HAP-1 (cell line): ENCODE results near the gene NAALADL2.
"Not testable (repeated sequence)": the region's sequence is repeated elsewhere in the genome, so short reads cannot be mapped to it uniquely, and the experiment has no call there.

Source experiments
- DNase-seq, 2 experiments: peaks; one replicate each; pipeline ENCODE4 v3.0.0-alpha.2; 2016 to 2020; ENCODE audit warnings: low spot score in 2 of 2
- H3K27me3 ChIP-seq: fragments of 250-450 bp; sonication (Bioruptor Pico); 2 replicates; pipeline ENCODE4 v1.5.1; 2020; ENCODE audit warnings: low read depth, mild to moderate bottlenecking, moderate library complexity
- H3K36me3 ChIP-seq: fragments of 250-450 bp; sonication (Bioruptor Pico); replicated peaks from 2 replicates; pipeline ENCODE4 v1.5.1; 2020; ENCODE audit warnings: mild to moderate bottlenecking
- H3K4me1 ChIP-seq: fragments of 250-450 bp; sonication (Bioruptor Pico); 2 replicates; pipeline ENCODE4 v1.5.1; 2020; ENCODE audit warnings: mild to moderate bottlenecking
- H3K4me3 ChIP-seq: fragments of 250-450 bp; sonication (Bioruptor Pico); 2 replicates; pipeline ENCODE4 v1.5.1; 2020; ENCODE audit warnings: mild to moderate bottlenecking, moderate library complexity
- H3K9me3 ChIP-seq: fragments of 250-450 bp; sonication (Bioruptor Pico); 2 replicates; pipeline ENCODE4 v1.5.1; 2020; ENCODE audit warnings: mild to moderate bottlenecking, moderate library complexity
- in situ Hi-C: fragments of 300-500 bp; cut with MboI; formaldehyde crosslinking; loops from 3 replicates; pipeline ENCODE4 v1.14.3; 2020; ENCODE audit warnings: low sequenced_read_pairs, inconsistent platforms, mixed read lengths

NAALADL2 gene

GRCh38 chr3:175485436-175485835, 626.3 kb downstream of the NAALADL2 start:
- Histone ChIP-seq H3K27me3 (no peaks in the 10 kb centered on the region), H3K36me3 (no peaks in the 10 kb centered on the region), H3K4me3 (no peak overlapping the region), H3K4me1 (peaks cover 7% of the 10 kb centered on the region; the same call in 1 of the 2 replicates), H3K9me3 (no peaks in the 10 kb centered on the region)
- in situ Hi-C loops: no loop called here
- DNase-seq: no peak

- Histone ChIP-seq H3K9me3 (no peaks in the 10 kb centered on the region), H3K4me1 (peaks cover 7% of the 10 kb centered on the region; the same call in 1 of the 2 replicates), H3K36me3 (no peaks in the 10 kb centered on the region), H3K4me3 (no peak overlapping the region), H3K27me3 (no peaks in the 10 kb centered on the region)
- in situ Hi-C loops: no loop called here
- no peak for DNase-seq
Observed at GRCh38 chr3:175486255-175486654, 627.1 kb downstream of the NAALADL2 start.

DNA sequence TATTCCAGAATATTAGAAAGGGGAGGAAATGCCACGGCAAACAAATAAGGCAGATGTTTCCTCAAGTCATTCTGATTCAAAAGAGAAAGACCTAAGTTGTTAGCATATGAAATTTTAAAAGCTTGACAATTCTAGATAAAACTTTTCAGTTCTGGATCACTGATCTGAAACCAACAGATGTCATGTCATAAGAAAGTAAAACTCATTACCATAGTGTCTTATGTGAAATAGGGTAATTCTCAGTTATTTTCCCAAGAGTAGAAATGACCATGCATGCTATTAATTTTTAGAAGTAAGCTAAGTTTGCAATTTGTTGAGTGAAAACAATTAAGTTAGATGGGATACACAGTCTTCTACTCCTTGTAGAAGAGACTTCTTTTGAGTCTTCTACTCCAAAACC, 630.3 kb downstream of the NAALADL2 start:
- Histone ChIP-seq H3K4me1 (peaks cover 7% of the 10 kb centered on the region; the same call in 1 of the 2 replicates), H3K27me3 (no peaks in the 10 kb centered on the region)
- in situ Hi-C loops: no loop called here

DNA sequence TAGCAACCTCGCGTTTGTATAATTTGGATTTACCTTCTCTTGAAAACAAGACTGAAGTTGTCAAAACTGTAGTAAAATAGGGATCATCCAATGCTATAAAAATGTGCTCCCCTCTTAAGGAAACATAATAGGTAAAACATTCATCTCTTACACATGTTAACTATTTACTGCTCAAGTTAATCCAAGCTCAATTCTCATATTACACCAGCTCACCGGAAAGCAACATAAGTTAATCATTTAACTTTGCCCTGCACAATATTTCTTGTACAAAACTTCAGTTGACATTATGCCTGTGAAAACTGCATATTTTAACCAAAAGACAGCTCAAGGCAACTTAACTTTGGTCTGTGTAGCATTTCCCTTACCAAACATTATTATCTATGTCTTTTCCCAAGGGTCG, 634.2 kb downstream of the NAALADL2 start:
- Histone ChIP-seq H3K27me3 (no peaks in the 10 kb centered on the region), H3K4me1 (peaks cover 1% of the 10 kb centered on the region; the same call in 1 of the 2 replicates), H3K4me3 (no peak overlapping the region), H3K9me3 (no peaks in the 10 kb centered on the region), H3K36me3 (no peaks in the 10 kb centered on the region)
- DNase-seq: no peak
- in situ Hi-C loops: no loop called here

More for the DNA sequence above, 630.3 kb downstream of the NAALADL2 start:
- no peak for DNase-seq
- Histone ChIP-seq H3K9me3 (no peaks in the 10 kb centered on the region), H3K36me3 (no peaks in the 10 kb centered on the region), H3K4me3 (no peak overlapping the region)

DNA sequence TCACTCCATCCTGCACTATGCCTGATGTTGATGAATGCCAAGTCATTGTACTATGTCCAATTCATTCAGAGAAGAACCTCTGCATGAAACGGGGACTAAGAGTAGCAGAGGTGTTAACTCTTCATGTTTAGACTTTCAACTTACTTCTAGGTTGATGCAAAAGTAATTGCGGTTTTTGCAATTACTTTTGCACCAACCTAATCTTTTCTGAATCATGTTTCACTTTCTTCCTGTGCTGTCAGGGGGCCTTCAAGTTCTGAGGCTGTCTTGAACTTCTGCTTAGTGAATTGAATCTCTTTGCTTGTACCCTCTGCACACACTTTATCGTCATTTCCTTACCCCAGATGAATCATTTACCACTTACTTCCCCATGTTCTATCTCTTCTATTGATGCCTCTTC, 636.2 kb downstream of the NAALADL2 start:
- no peaks in the 10 kb centered on the region for H3K36me3 ChIP-seq
- in situ Hi-C loops: no loop called here
- no peaks in the 10 kb centered on the region; the same call in 1 of the 2 replicates for H3K4me1 ChIP-seq
- no peak for DNase-seq
- H3K27me3 ChIP-seq: no peaks in the 10 kb centered on the region
- H3K4me3 ChIP-seq: no peak overlapping the region
- H3K9me3 ChIP-seq: no peaks in the 10 kb centered on the region

DNA sequence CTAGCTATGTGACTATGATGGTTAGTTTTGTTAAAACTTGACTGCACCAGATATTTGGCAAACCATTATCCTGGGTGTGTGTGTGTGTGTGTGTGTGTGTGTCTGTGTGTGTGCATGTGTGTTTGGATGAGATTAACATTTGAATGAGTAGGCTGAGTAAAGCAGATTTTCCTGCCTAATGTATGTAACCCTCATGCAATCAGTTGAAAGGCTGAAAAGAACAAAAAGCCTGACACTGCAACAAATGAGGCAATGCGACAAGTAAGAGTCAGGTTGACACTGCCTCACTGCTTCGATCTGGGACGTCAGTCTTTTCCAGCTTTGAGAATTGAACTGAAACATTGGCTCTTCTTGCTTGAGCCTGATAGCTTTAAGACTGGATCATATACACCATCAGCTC, 643.0 kb downstream of the NAALADL2 start:
- H3K36me3 ChIP-seq: no peaks in the 10 kb centered on the region
- H3K27me3 ChIP-seq: no peaks in the 10 kb centered on the region
- peak; percentile 29 to 37 for DNase-seq
- H3K4me1 ChIP-seq: peaks cover 2% of the 10 kb centered on the region; the same call in 1 of the 2 replicates
- in situ Hi-C loops: no loop called here
- H3K4me3 ChIP-seq: no peak overlapping the region
- no peaks in the 10 kb centered on the region for H3K9me3 ChIP-seq

DNA sequence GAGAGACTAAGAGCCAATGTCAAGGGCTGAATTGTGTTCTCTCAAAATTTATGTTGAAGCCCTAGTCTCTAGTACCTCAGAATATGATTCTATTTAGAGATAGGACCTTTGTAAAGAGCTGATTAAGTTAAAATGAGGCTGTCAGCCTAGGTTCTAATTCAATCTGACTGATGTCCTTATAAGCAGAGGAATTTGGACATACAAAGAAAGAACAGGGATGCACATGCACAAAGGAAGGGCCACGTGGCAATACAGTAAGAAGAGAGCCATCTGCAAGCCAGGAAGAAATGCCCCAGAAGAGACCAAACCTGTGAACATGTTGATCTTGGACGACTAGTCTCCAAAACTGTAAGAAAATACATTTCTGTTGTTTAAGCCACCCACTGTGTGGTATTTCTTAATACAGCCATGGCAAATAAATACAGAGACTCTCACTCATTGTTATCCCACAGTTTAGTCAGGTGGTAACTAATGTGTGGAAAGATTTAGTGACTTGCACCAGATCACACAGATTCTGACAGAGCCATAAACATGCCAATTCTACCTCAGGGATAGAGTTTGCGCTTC, 652.2 kb downstream of the NAALADL2 start:
- Histone ChIP-seq H3K27me3 (no peaks in the 10 kb centered on the region), H3K36me3 (no peaks in the 10 kb centered on the region), H3K9me3 (no peaks in the 10 kb centered on the region), H3K4me3 (no peak overlapping the region), H3K4me1 (peaks cover 11% of the 10 kb centered on the region)
- in situ Hi-C loops: no loop called here
- DNase-seq: no peak

GRCh38 chr3:175512700-175513099, 653.6 kb downstream of the NAALADL2 start:
- Histone ChIP-seq H3K4me1 (peaks cover 11% of the 10 kb centered on the region), H3K4me3 (no peak overlapping the region), H3K27me3 (no peaks in the 10 kb centered on the region), H3K36me3 (no peaks in the 10 kb centered on the region), H3K9me3 (no peaks in the 10 kb centered on the region)
- in situ Hi-C loops: no loop called here
- peak; percentile 66 to 92 for DNase-seq

GRCh38 chr3:175518459-175518858, 659.3 kb downstream of the NAALADL2 start:
- no peaks in the 10 kb centered on the region for H3K36me3 ChIP-seq
- in situ Hi-C loops: no loop called here
- no peaks in the 10 kb centered on the region for H3K27me3 ChIP-seq
- H3K4me3 ChIP-seq: no peak overlapping the region
- no peaks in the 10 kb centered on the region for H3K9me3 ChIP-seq
- H3K4me1 ChIP-seq: no peaks in the 10 kb centered on the region
- DNase-seq: no peak

GRCh38 chr3:175521406-175521805, 662.3 kb downstream of the NAALADL2 start:
- no peaks in the 10 kb centered on the region for H3K36me3 ChIP-seq
- no peaks in the 10 kb centered on the region for H3K9me3 ChIP-seq
- DNase-seq: no peak
- H3K27me3 ChIP-seq: no peaks in the 10 kb centered on the region
- peaks cover 4% of the 10 kb centered on the region for H3K4me1 ChIP-seq
- H3K4me3 ChIP-seq: no peak overlapping the region
- in situ Hi-C loops: no loop called here

- Histone ChIP-seq H3K4me1 (peaks cover 7% of the 10 kb centered on the region), H3K4me3 (peak overlapping the region; percentile 18), H3K27me3 (no peaks in the 10 kb centered on the region), H3K9me3 (no peaks in the 10 kb centered on the region), H3K36me3 (no peaks in the 10 kb centered on the region)
- in situ Hi-C loops: no loop called here
- DNase-seq: peak in 1 of 2 experiments; percentile 43
Observed at GRCh38 chr3:175526191-175526590, 667.1 kb downstream of the NAALADL2 start.

- H3K9me3 ChIP-seq: no peaks in the 10 kb centered on the region
- H3K27me3 ChIP-seq: no peaks in the 10 kb centered on the region
- peaks cover 7% of the 10 kb centered on the region for H3K4me1 ChIP-seq
- in situ Hi-C loops: no loop called here
- DNase-seq: peak; percentile 47 to 81
- H3K36me3 ChIP-seq: no peaks in the 10 kb centered on the region
- peak overlapping the region; percentile 18 for H3K4me3 ChIP-seq
Observed at GRCh38 chr3:175526609-175527280, 667.6 kb downstream of the NAALADL2 start.

DNA sequence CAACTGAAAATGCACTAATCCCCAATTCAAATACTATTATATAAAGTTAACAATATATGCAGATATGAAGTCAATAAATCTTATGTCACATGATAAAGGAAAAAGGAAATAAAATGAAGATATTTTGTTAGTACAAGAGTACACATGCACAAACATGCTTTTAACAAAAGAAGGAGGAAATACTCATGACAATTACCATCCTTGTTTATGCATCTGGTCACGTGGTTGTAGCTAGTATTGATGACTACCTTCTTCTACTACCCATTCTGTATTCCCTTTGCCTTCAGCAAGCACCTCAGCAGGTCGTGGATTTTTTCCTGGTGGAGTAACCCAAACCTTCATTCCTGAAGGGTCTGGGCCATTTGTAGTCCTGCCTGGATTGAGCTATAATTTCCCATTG, 669.6 kb downstream of the NAALADL2 start:
- H3K9me3 ChIP-seq, DNase-seq, H3K27me3 ChIP-seq, H3K4me1 ChIP-seq, H3K36me3 ChIP-seq, H3K4me3 ChIP-seq, in situ Hi-C loops: not testable (repeated sequence)

DNA sequence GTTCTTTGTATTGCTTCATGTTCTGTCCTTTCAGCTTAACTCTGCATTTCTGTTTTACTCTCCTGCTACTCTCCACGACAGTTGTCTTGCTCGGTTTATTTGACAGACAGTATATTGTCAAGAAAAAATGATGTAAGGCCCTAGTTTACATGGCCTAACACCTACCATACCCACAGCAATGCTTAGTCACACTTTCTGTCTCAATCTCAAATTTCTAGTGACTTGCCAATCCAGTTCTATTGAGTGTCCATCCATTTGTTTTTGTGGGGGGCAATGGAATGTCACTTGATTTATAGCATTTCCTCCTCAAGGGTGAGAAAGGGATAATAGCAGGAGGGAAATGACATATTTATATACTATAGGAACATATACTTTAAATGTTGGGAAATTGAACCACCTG, 676.2 kb downstream of the NAALADL2 start:
- in situ Hi-C loops: no loop called here
- peaks cover 10% of the 10 kb centered on the region for H3K4me1 ChIP-seq
- H3K4me3 ChIP-seq: no peak overlapping the region
- H3K9me3 ChIP-seq: no peaks in the 10 kb centered on the region
- DNase-seq: no peak
- no peaks in the 10 kb centered on the region for H3K27me3 ChIP-seq
- H3K36me3 ChIP-seq: no peaks in the 10 kb centered on the region
